ENCODE data around the gene MAP4K5. TPM values are rescaled to one million over a fixed set of nuclear protein-coding genes. Genes with fewer than 3 reads are reported as not detected.
"Not testable (repeated sequence)": the region's sequence is repeated elsewhere in the genome, so short reads cannot be mapped to it uniquely, and the experiment has no call there.

Gene MAP4K5
- total and polyA plus RNA-seq, 4 donors: 7.7 to 47.1 (median 19.3) TPM

DNA sequence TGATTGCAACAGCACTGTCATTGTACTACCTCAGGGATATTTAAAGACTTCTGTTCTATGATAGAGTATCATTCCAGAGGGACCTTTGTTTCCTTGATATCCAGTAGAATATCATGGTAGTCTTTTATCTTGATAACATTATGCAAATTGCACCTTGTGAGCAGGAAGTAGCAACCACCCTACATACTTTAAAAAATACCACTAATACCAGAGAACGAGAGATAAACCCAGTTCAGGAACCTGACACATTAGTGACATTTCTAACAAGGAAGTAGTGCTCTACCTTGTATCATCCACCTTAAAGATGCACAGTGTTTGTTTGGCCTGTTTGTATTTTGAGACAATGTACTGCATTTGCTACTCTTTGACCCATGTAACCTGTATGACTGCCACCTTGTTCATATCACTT is 8.8 kb upstream of the MAP4K5 start:
- Histone ChIP-seq H3K9me3 (ENCODE audit: control insufficient read depth in 4 of 4, low read length in 3 of 4) (no peaks in the 10 kb centered on the region), H3K27ac (ENCODE audit: low read depth in 1 of 2, low read length in 2 of 2) (no peak overlapping the region)
- WGBS: 68% methylated on average over 1 of the region's 1 CpG

GRCh38 chr14:50539051-50539450 is 6.7 kb upstream of the MAP4K5 start:
- no peaks in the 10 kb centered on the region for H3K27me3 ChIP-seq (ENCODE audit: control insufficient read depth in 4 of 4, insufficient read depth in 4 of 4, low read length in 3 of 4)
- no peak overlapping the region for H3K9ac ChIP-seq (ENCODE audit: low read depth in 1 of 2, low read length in 2 of 2)
- no peaks in the 10 kb centered on the region for H3K36me3 ChIP-seq (ENCODE audit: control insufficient read depth in 4 of 4, insufficient read depth in 3 of 4, low read depth in 1 of 4, low read length in 3 of 4)
- no peaks in the 10 kb centered on the region for H3K9me3 ChIP-seq (ENCODE audit: control insufficient read depth in 4 of 4, low read length in 3 of 4)
- no peak overlapping the region for H3K4me3 ChIP-seq (ENCODE audit: low read depth in 1 of 3, low read length in 3 of 3)
- no peak overlapping the region for H3K27ac ChIP-seq (ENCODE audit: low read depth in 1 of 2, low read length in 2 of 2)
- DNase-seq (ENCODE audit: low spot score): no peak
- no peaks in the 10 kb centered on the region for H3K4me1 ChIP-seq (ENCODE audit: control insufficient read depth in 4 of 4, insufficient read depth in 4 of 4, low read length in 3 of 4)
- TF ChIP-seq NR2F2 (IDR thresholded peaks at IDR 0.05): no peak
- TF ChIP-seq RXRA (IDR thresholded peaks at IDR 0.05): no peak
- no peak for TF ChIP-seq FOXA2 (IDR thresholded peaks at IDR 0.05)
- TF ChIP-seq CTCF (IDR thresholded peaks at IDR 0.05; ENCODE audit: low read depth, low read length, missing input control): no peak

More for the DNA sequence above, 8.8 kb upstream of the MAP4K5 start:
- Histone ChIP-seq H3K36me3 (ENCODE audit: control insufficient read depth in 4 of 4, insufficient read depth in 3 of 4, low read depth in 1 of 4, low read length in 3 of 4) (no peaks in the 10 kb centered on the region), H3K4me1 (ENCODE audit: control insufficient read depth in 4 of 4, insufficient read depth in 4 of 4, low read length in 3 of 4) (no peaks in the 10 kb centered on the region), H3K27me3 (ENCODE audit: control insufficient read depth in 4 of 4, insufficient read depth in 4 of 4, low read length in 3 of 4) (no peaks in the 10 kb centered on the region), H3K9ac (ENCODE audit: low read depth in 1 of 2, low read length in 2 of 2) (no peak overlapping the region), H3K4me3 (ENCODE audit: low read depth in 1 of 3, low read length in 3 of 3) (no peak overlapping the region)
- TF ChIP-seq, protein P1, sequence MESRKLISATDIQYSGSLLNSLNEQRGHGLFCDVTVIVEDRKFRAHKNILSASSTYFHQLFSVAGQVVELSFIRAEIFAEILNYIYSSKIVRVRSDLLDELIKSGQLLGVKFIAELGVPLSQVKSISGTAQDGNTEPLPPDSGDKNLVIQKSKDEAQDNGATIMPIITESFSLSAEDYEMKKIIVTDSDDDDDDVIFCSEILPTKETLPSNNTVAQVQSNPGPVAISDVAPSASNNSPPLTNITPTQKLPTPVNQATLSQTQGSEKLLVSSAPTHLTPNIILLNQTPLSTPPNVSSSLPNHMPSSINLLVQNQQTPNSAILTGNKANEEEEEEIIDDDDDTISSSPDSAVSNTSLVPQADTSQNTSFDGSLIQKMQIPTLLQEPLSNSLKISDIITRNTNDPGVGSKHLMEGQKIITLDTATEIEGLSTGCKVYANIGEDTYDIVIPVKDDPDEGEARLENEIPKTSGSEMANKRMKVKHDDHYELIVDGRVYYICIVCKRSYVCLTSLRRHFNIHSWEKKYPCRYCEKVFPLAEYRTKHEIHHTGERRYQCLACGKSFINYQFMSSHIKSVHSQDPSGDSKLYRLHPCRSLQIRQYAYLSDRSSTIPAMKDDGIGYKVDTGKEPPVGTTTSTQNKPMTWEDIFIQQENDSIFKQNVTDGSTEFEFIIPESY (IDR thresholded peaks at IDR 0.05): no peak
- TF ChIP-seq YY1 (IDR thresholded peaks at IDR 0.05): no peak
- DNase-seq (ENCODE audit: low spot score): no peak

GRCh38 chr14:50538034-50538433 is 5.7 kb upstream of the MAP4K5 start:
- WGBS: 69% methylated on average over 4 of the region's 4 CpGs
- DNase-seq (ENCODE audit: low spot score); H3K27me3 ChIP-seq (ENCODE audit: control insufficient read depth in 4 of 4, insufficient read depth in 4 of 4, low read length in 3 of 4); H3K4me1 ChIP-seq (ENCODE audit: control insufficient read depth in 4 of 4, insufficient read depth in 4 of 4, low read length in 3 of 4); H3K27ac ChIP-seq (ENCODE audit: low read depth in 1 of 2, low read length in 2 of 2); H3K9me3 ChIP-seq (ENCODE audit: control insufficient read depth in 4 of 4, low read length in 3 of 4); H3K4me3 ChIP-seq (ENCODE audit: low read depth in 1 of 3, low read length in 3 of 3); H3K9ac ChIP-seq (ENCODE audit: low read depth in 1 of 2, low read length in 2 of 2); H3K36me3 ChIP-seq (ENCODE audit: control insufficient read depth in 4 of 4, insufficient read depth in 3 of 4, low read depth in 1 of 4, low read length in 3 of 4): not testable (repeated sequence)

- 76% methylated on average over 1 of the region's 1 CpG for WGBS
- no peaks in the 10 kb centered on the region for H3K9me3 ChIP-seq (ENCODE audit: control insufficient read depth in 4 of 4, low read length in 3 of 4)
- H3K27me3 ChIP-seq (ENCODE audit: control insufficient read depth in 4 of 4, insufficient read depth in 4 of 4, low read length in 3 of 4): no peaks in the 10 kb centered on the region
- no peak overlapping the region for H3K4me3 ChIP-seq (ENCODE audit: low read depth in 1 of 3, low read length in 3 of 3)
- H3K4me1 ChIP-seq (ENCODE audit: control insufficient read depth in 4 of 4, insufficient read depth in 4 of 4, low read length in 3 of 4): peaks cover 0 to 25% (median 13%) of the 10 kb centered on the region in 4 donors
- TF ChIP-seq, protein P1 (IDR thresholded peaks at IDR 0.05): no peak
- TF ChIP-seq JUND (IDR thresholded peaks at IDR 0.05) (no peak), GABPA (IDR thresholded peaks at IDR 0.05 in 1 of 2, conservative IDR thresholded peaks at IDR 0.05 in 1 of 2) (no peak), HNF4G (IDR thresholded peaks at IDR 0.05) (no peak), SP1 (IDR thresholded peaks at IDR 0.05) (no peak), FOXA1 (IDR thresholded peaks at IDR 0.05) (no peak), EGR1 (IDR thresholded peaks at IDR 0.05; ENCODE audit: low read depth in 2 of 2) (no peak), CTCF (IDR thresholded peaks at IDR 0.05; ENCODE audit: low read depth, low read length, missing input control) (no peak)
- TF ChIP-seq, protein P2, sequence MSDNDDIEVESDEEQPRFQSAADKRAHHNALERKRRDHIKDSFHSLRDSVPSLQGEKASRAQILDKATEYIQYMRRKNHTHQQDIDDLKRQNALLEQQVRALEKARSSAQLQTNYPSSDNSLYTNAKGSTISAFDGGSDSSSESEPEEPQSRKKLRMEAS (IDR thresholded peaks at IDR 0.05): no peak
- DNase-seq (ENCODE audit: low spot score): no peak
- no peak overlapping the region for H3K27ac ChIP-seq (ENCODE audit: low read depth in 1 of 2, low read length in 2 of 2)
- H3K36me3 ChIP-seq (ENCODE audit: control insufficient read depth in 4 of 4, insufficient read depth in 3 of 4, low read depth in 1 of 4, low read length in 3 of 4): no peaks in the 10 kb centered on the region
- no peak overlapping the region for H3K9ac ChIP-seq (ENCODE audit: low read depth in 1 of 2, low read length in 2 of 2)
These were observed 2.6 kb upstream of the MAP4K5 start for GRCh38 chr14:50534997-50535396.

All from liver (tissue), 9 donors.